K562 (cell line): ENCODE data around the gene BRF1. TPM values are rescaled to one million over a fixed set of nuclear protein-coding genes. Genes with fewer than 3 reads are reported as not detected.

Experiments used
- ATAC-seq: fragments of 200-7000 bp; cut with Tn5 transposase; 3 replicates; pipeline ENCODE4 v1.9.1; 2020; ENCODE audit warnings: moderate library complexity
- BruUV-seq: library from RNA; stranded (reverse); fragments of 400-500 nt; replicated peaks from 2 replicates; lab custom pipeline; 2021; lab: Mats Ljungman, UMichigan
- CTCF ChIA-PET: fragments of 300-600 bp; formaldehyde crosslinking; extraction: SDS; loops from one replicate; lab custom pipeline; 2021; ENCODE audit warnings: low intra/inter-chr PET ratio; lab: Yijun Ruan, JAX
- POLR2A ChIA-PET: fragments of 300-600, 350-650 bp; sonication (Branson Sonifier 250); formaldehyde crosslinking; extraction: SDS; loops from one replicate; lab custom pipeline; 2021; ENCODE audit warnings: antibody characterized with exemption, inconsistent platforms; lab: Yijun Ruan, JAX
- DNase-seq, 4 experiments: peaks; one replicate each; pipeline versions ENCODE4 v3.0.0 to v3.0.0-alpha.2; 2011 to 2018; ENCODE audit warnings: low spot score in 3 of 4, mixed read lengths in 3 of 4; ENCODE audit errors: extremely low read depth in 1 of 4
- FAIRE-seq: peaks from 2 replicates; lab custom pipeline; 2011; peaks lifted over from hg19 to GRCh38; lab: Jason Lieb, UNC
- H2AFZ ChIP-seq: 2 replicates; pipeline ENCODE4 v1.6.0; 2011; ENCODE audit warnings: low read depth, low read length, control low read depth, inconsistent platforms
- H3K27ac ChIP-seq: fragments of 200-600 bp; 3 replicates; pipeline ENCODE4 v1.8.0; 2011; ENCODE audit warnings: low read depth, mild to moderate bottlenecking, control low read depth, inconsistent platforms, low read length, moderate library complexity, mixed read lengths; ENCODE audit errors: extremely low read depth
- H3K27me3 ChIP-seq, 2 experiments: fragments of 300-600 bp in 1 of 2; 2 replicates in 1 of 2; 3 replicates in 1 of 2; pipeline versions ENCODE4 v1.6.0 to v1.8.0; 2011; ENCODE audit warnings: inconsistent platforms in 2 of 2, low read length in 2 of 2, mild to moderate bottlenecking in 1 of 2, mixed read lengths in 1 of 2, moderate library complexity in 1 of 2; ENCODE audit not compliant: control insufficient read depth in 2 of 2, insufficient read depth in 2 of 2
- H3K36me3 ChIP-seq: fragments of 300-600 bp; 3 replicates; pipeline ENCODE4 v1.8.0; 2011; ENCODE audit warnings: mild to moderate bottlenecking, low read length, inconsistent platforms; ENCODE audit not compliant: control insufficient read depth, insufficient read depth
- H3K4me1 ChIP-seq, 2 experiments: fragments of 200-600 bp in 1 of 2; replicated peaks in 1 of 2; 2 replicates in 1 of 2; 3 replicates in 1 of 2; pipeline versions ENCODE4 v1.5.1 to v1.8.0; 2011; ENCODE audit warnings: inconsistent platforms in 2 of 2, low read length in 2 of 2, mild to moderate bottlenecking in 1 of 2, mixed read lengths in 1 of 2, moderate library complexity in 1 of 2; ENCODE audit not compliant: control insufficient read depth in 2 of 2, insufficient read depth in 2 of 2
- H3K4me2 ChIP-seq: 2 replicates; pipeline ENCODE4 v1.6.1; 2011; ENCODE audit warnings: low read length, control low read depth, inconsistent platforms, mixed read lengths; ENCODE audit not compliant: insufficient read depth
- H3K4me3 ChIP-seq: fragments of 200-600 bp; sonication (generic), shearing (Covaris generic); 2 replicates; pipeline ENCODE4 v1.5.1; 2016; ENCODE audit warnings: control low read depth, inconsistent platforms
- H3K79me2 ChIP-seq: fragments of 200-600 bp; 3 replicates; pipeline ENCODE4 v1.8.0; 2011; ENCODE audit warnings: low read length, inconsistent platforms; ENCODE audit not compliant: control insufficient read depth, insufficient read depth
- H3K9ac ChIP-seq, 2 experiments: 2 replicates each; pipeline versions ENCODE4 v1.6.0 to v1.6.1; 2011; ENCODE audit warnings: low read depth in 2 of 2, low read length in 2 of 2, control low read depth in 1 of 2, inconsistent platforms in 1 of 2, mild to moderate bottlenecking in 1 of 2, mixed read lengths in 1 of 2; ENCODE audit not compliant: insufficient read depth in 1 of 2
- H3K9me1 ChIP-seq: one replicate; pipeline ENCODE4 v1.6.0; 2011; ENCODE audit warnings: inconsistent platforms, mild to moderate bottlenecking, low read length, moderate library complexity; ENCODE audit not compliant: control insufficient read depth, insufficient read depth
- H3K9me3 ChIP-seq: replicated peaks from 2 replicates; pipeline ENCODE4 v1.5.1; 2011; ENCODE audit warnings: low read depth, low read length, inconsistent platforms; ENCODE audit not compliant: control insufficient read depth, insufficient read depth
- H4K20me1 ChIP-seq: replicated peaks from 2 replicates; pipeline ENCODE4 v1.6.1; 2011; ENCODE audit warnings: low read length, inconsistent platforms, mixed read lengths; ENCODE audit not compliant: control insufficient read depth, insufficient read depth
- DDX20 ChIP-seq: fragments of 450-650 bp; IDR thresholded peaks from 2 replicates; pipeline ENCODE4 v1.6.1; 2016; ENCODE audit warnings: missing genetic modification characterization, low read depth, mild to moderate bottlenecking, missing compliant biosample characterization, moderate library complexity
- DNMT1 ChIP-seq: fragments of 450-650 bp; IDR thresholded peaks from 2 replicates; pipeline ENCODE4 v1.6.1; 2016; ENCODE audit warnings: antibody characterized with exemption, mild to moderate bottlenecking
- E2F3 ChIP-seq: fragments of 250-450 bp; sonication (Bioruptor Pico); IDR thresholded peaks from 2 replicates; pipeline ENCODE4 v1.4.0; 2020; ENCODE audit warnings: mild to moderate bottlenecking
- KAT7 ChIP-seq: sonication (generic); formaldehyde crosslinking; IDR thresholded peaks from 2 replicates; pipeline ENCODE4 v1.8.0; 2022; ENCODE audit warnings: missing genetic modification reagents, mild to moderate bottlenecking, borderline replicate concordance
- MCM2 ChIP-seq: fragments of 450-650 bp; IDR thresholded peaks from 2 replicates; pipeline ENCODE4 v1.6.1; 2017; ENCODE audit warnings: low read depth, mild to moderate bottlenecking
- MEIS2 ChIP-seq: fragments of 450-650 bp; IDR thresholded peaks from 2 replicates; pipeline ENCODE4 v1.6.1; 2014; ENCODE audit warnings: mild to moderate bottlenecking; ENCODE audit not compliant: partially characterized antibody
- PHB2 ChIP-seq: fragments of 450-650 bp; IDR thresholded peaks from 2 replicates; pipeline ENCODE4 v1.6.1; 2017; ENCODE audit warnings: low read depth
- RBM15 ChIP-seq: fragments of 200-400 bp; formaldehyde crosslinking; IDR thresholded peaks from 2 replicates; pipeline ENCODE4 v1.6.1; 2018; ENCODE audit warnings: mild to moderate bottlenecking, low read length, moderate library complexity; ENCODE audit not compliant: insufficient read depth
- TRIM24 ChIP-seq, 2 experiments: fragments of 450-650 bp; IDR thresholded peaks; 2 replicates each; pipeline ENCODE4 v1.6.1; 2016
- ZBTB8A ChIP-seq: fragments of 450-650 bp; IDR thresholded peaks from 2 replicates; pipeline ENCODE4 v1.6.1; 2018; ENCODE audit warnings: mild to moderate bottlenecking, moderate library complexity; ENCODE audit not compliant: partially characterized antibody
- ZFP1 ChIP-seq: fragments of 450-650 bp; formaldehyde crosslinking; IDR thresholded peaks from 2 replicates; pipeline ENCODE4 v1.4.0; 2020; ENCODE audit warnings: mild to moderate bottlenecking, mixed read lengths
- ZNF24 ChIP-seq: fragments of 450-650 bp; IDR thresholded peaks from 2 replicates; pipeline ENCODE4 v1.6.1; 2016
- WGBS: fragments of 100-300 bp; shearing (Covaris generic); methylation state at CpG from one replicate; pipeline ENCODE4 v1.1.6; 2016; ENCODE audit warnings: low coverage, mixed read lengths; ENCODE audit not compliant: insufficient coverage; ENCODE audit errors: missing lambda C conversion rate; 5-methylcytosine and 5-hydroxymethylcytosine counted together
- in situ Hi-C: fragments of 300-500 bp; cut with MboI; formaldehyde crosslinking; loops from 4 replicates; pipeline ENCODE4 v1.15.0; 2018; ENCODE audit warnings: inconsistent platforms, mixed read lengths
- intact Hi-C: fragments of 100-400 bp; cut with micrococcal nuclease; formaldehyde crosslinking; loops from 2 replicates; pipeline ENCODE4 v1.14.2; 2022
- polyA plus RNA-seq, 8 experiments: library from polyadenylated mRNA; depleted of rRNA in 4 of 8; stranded (reverse) in 5 of 8; unstranded in 3 of 8; fragments of >200 nt; fragmentation: Nextera tagmentation in 2 of 8; fragmentation: Illumina TruSeq in 1 of 8; extraction: Ambion mirVana in 2 of 8; extraction: Trizol in 1 of 8; gene quantifications; 2 replicates each; pipeline versions ENCODE4 v1.2.1 to v1.2.3, GENCODE V29; 2011 to 2014; ENCODE audit warnings: inconsistent platforms in 1 of 8, missing spikeins in 1 of 8
- total RNA-seq, 7 experiments: library from RNA; depleted of rRNA in 6 of 7; stranded (reverse); fragments of >200 nt in 6 of 7; fragmentation: Illumina TruSeq in 2 of 7; extraction: Trizol in 2 of 7; gene quantifications; 2 replicates each; pipeline versions ENCODE4 v1.2.1 to v1.2.3, GENCODE V29; 2011 to 2021; ENCODE audit warnings: low replicate concordance in 1 of 7
- TF ChIP-seq, protein P1 (sequence below): fragments of 250-450 bp; sonication (Bioruptor Pico); IDR thresholded peaks from 2 replicates; pipeline ENCODE4 v1.4.0; 2020; ENCODE audit warnings: borderline replicate concordance
- TF ChIP-seq, protein P2 (sequence below): sonication (generic); formaldehyde crosslinking; IDR thresholded peaks from 2 replicates; pipeline ENCODE4 v1.8.1; 2022; ENCODE audit warnings: missing genetic modification reagents

Gene BRF1
- total and polyA plus RNA-seq, 9 of the 15 experiments (the other 6 are each of a cell fraction or from before 2014, with no cell fraction given), result 0.14 to 24.6 (median 8.2) TPM

DNA sequence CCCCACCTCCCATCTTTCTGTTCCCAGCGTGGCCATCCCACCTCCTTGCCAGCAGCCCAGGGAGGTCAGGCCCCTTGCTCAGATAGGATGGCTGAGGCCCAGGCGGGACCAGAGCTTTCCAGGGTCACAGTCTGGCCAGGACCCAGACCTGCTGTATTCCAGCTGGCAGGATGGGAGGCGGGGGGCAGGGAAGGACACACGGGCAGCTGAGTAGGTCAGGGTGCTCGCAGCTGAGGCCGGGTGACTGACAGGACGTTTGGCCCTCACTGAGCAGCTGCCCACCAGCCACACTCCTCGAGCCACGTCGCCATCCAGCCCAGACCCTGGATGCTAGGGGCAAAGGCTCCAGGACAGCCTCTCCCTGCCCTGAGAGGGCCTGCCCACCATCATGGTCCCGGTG is 123.7 kb downstream of the BRF1 start:
- no TSS peak for BruUV-seq
- no peaks in the 10 kb centered on the region; the same call in 1 of the 2 replicates for H4K20me1 ChIP-seq
- H3K79me2 ChIP-seq, result no peaks in the 10 kb centered on the region
- ATAC-seq (no peak), FAIRE-seq (no peak), DNase-seq (no peak)
- 68% methylated on average over 8 of the region's 11 CpGs for WGBS
- POLR2A ChIA-PET, result no interaction called here
- no peaks in the 10 kb centered on the region for H3K9me1 ChIP-seq
- H3K4me2 ChIP-seq, result no peak overlapping the region
- in situ Hi-C loops (no loop called here), intact Hi-C loops (no loop called here)
- peak overlapping the region in 1 of 2 experiments; percentile 55; a peak in 2 of 4 replicates for H3K9ac ChIP-seq
- H3K9me3 ChIP-seq, result no peaks in the 10 kb centered on the region
- no peak overlapping the region for H3K4me3 ChIP-seq
- H3K36me3 ChIP-seq, result no peaks in the 10 kb centered on the region
- no peaks in the 10 kb centered on the region for H3K27me3 ChIP-seq
- no peak overlapping the region for H2AFZ ChIP-seq
- CTCF ChIA-PET, result no interaction called here
- peaks cover 3 to 73% of the 10 kb centered on the region in 2 experiments; a peak in 4 of 5 replicates for H3K4me1 ChIP-seq
- H3K27ac ChIP-seq, result no peak overlapping the region
- TF ChIP-seq MCM2, result no peak
- TF ChIP-seq, protein P1, sequence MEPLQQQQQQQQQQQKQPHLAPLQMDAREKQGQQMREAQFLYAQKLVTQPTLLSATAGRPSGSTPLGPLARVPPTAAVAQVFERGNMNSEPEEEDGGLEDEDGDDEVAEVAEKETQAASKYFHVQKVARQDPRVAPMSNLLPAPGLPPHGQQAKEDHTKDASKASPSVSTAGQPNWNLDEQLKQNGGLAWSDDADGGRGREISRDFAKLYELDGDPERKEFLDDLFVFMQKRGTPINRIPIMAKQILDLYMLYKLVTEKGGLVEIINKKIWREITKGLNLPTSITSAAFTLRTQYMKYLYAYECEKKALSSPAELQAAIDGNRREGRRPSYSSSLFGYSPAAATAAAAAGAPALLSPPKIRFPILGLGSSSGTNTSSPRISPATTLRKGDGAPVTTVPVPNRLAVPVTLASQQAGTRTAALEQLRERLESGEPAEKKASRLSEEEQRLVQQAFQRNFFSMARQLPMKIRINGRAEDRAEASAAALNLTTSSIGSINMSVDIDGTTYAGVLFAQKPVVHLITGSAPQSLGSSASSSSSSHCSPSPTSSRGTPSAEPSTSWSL (CRISPR knock-in tag), result no peak
- no peak for TF ChIP-seq KAT7 (CRISPR knock-in tag)
- TF ChIP-seq DNMT1, result no peak
- TF ChIP-seq RBM15, result no peak
- TF ChIP-seq E2F3 (CRISPR knock-in tag), result no peak
- no peak for TF ChIP-seq ZFP1
- no peak for TF ChIP-seq MEIS2
- no peak for TF ChIP-seq ZBTB8A
- no peak for TF ChIP-seq PHB2
- TF ChIP-seq, protein P2, sequence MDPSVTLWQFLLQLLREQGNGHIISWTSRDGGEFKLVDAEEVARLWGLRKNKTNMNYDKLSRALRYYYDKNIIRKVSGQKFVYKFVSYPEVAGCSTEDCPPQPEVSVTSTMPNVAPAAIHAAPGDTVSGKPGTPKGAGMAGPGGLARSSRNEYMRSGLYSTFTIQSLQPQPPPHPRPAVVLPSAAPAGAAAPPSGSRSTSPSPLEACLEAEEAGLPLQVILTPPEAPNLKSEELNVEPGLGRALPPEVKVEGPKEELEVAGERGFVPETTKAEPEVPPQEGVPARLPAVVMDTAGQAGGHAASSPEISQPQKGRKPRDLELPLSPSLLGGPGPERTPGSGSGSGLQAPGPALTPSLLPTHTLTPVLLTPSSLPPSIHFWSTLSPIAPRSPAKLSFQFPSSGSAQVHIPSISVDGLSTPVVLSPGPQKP (CRISPR knock-in tag), result no peak
- TF ChIP-seq TRIM24 (IDR thresholded peaks at IDR 0.05), result no peak
- no peak for TF ChIP-seq DDX20
- TF ChIP-seq ZNF24, result no peak
